ENCODE data around the gene RPL32. TPM values are rescaled to one million over a fixed set of nuclear protein-coding genes. Genes with fewer than 3 reads are reported as not detected.

RPL32 gene
- total and polyA plus RNA-seq, 4 donors = 218 to 1,124 (median 577) TPM

DNA sequence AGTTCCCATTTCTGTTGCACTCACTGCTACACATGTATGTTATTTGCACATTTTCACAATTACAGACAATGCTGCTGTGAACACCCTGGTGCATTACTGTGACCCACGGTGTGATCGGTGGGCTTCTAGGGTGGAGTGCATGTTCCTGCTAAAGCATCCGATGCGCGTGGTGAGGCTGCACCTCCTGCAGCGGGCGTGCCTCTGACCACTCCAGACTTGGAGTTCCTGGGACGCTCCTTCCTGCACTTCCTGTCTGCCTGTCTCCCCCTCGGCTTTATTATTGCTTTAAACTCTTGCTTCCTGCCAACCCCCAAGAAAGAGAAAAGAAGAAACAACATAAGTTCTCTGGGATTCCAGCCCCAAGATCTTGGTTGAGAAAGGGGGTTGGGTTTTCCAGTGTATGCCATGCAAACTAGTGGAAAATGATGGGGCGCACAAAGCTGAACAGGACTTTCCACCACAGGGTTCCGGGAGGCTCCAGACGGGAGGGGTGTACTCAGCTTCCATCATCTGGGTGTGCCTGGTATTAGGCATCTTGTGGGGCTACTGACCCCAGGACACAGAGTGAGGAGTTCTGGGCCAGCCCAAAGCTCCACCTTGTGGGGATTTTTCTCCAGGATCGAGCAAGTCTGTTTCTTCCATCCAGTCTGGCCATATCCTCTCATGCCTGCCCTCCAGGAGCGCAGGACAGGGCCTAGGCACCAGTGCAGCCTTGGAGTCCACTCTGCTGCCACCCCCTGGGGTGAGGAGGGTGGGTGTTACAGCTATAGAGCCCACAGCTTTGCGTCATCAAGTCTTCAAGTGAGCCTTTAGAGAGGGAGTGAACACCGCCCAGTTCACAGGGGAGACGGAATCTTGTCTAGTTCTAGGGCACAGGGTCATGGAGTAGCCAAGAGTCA lies 11.2 kb downstream of the RPL32 start (continued):
- TF ChIP-seq RXRA (IDR thresholded peaks at IDR 0.05) = no peak

- Histone ChIP-seq H3K9ac (ENCODE audit: low read depth in 1 of 2, low read length in 2 of 2) (no peak overlapping the region), H3K27ac (ENCODE audit: low read depth in 1 of 2, low read length in 2 of 2) (no peak overlapping the region), H3K36me3 (ENCODE audit: control insufficient read depth in 4 of 4, insufficient read depth in 3 of 4, low read depth in 1 of 4, low read length in 3 of 4) (peaks cover 4 to 32% (median 23%) of the 10 kb centered on the region in 4 donors), H3K27me3 (ENCODE audit: control insufficient read depth in 4 of 4, insufficient read depth in 4 of 4, low read length in 3 of 4) (no peaks in the 10 kb centered on the region), H3K9me3 (ENCODE audit: control insufficient read depth in 4 of 4, low read length in 3 of 4) (no peaks in the 10 kb centered on the region), H3K4me3 (ENCODE audit: low read depth in 1 of 3, low read length in 3 of 3) (no peak overlapping the region), H3K4me1 (ENCODE audit: control insufficient read depth in 4 of 4, insufficient read depth in 4 of 4, low read length in 3 of 4) (no peaks in the 10 kb centered on the region)
- 94% methylated on average over 4 of the region's 4 CpGs for WGBS
- DNase-seq (ENCODE audit: low spot score) = no peak
- TF ChIP-seq HNF4G (IDR thresholded peaks at IDR 0.05) = no peak
- no peak for TF ChIP-seq MAX (IDR thresholded peaks at IDR 0.05)
- TF ChIP-seq, protein P1, sequence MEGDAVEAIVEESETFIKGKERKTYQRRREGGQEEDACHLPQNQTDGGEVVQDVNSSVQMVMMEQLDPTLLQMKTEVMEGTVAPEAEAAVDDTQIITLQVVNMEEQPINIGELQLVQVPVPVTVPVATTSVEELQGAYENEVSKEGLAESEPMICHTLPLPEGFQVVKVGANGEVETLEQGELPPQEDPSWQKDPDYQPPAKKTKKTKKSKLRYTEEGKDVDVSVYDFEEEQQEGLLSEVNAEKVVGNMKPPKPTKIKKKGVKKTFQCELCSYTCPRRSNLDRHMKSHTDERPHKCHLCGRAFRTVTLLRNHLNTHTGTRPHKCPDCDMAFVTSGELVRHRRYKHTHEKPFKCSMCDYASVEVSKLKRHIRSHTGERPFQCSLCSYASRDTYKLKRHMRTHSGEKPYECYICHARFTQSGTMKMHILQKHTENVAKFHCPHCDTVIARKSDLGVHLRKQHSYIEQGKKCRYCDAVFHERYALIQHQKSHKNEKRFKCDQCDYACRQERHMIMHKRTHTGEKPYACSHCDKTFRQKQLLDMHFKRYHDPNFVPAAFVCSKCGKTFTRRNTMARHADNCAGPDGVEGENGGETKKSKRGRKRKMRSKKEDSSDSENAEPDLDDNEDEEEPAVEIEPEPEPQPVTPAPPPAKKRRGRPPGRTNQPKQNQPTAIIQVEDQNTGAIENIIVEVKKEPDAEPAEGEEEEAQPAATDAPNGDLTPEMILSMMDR (IDR thresholded peaks at IDR 0.05; ENCODE audit: low read depth, low read length, missing input control) = no peak
- TF ChIP-seq, protein P2, sequence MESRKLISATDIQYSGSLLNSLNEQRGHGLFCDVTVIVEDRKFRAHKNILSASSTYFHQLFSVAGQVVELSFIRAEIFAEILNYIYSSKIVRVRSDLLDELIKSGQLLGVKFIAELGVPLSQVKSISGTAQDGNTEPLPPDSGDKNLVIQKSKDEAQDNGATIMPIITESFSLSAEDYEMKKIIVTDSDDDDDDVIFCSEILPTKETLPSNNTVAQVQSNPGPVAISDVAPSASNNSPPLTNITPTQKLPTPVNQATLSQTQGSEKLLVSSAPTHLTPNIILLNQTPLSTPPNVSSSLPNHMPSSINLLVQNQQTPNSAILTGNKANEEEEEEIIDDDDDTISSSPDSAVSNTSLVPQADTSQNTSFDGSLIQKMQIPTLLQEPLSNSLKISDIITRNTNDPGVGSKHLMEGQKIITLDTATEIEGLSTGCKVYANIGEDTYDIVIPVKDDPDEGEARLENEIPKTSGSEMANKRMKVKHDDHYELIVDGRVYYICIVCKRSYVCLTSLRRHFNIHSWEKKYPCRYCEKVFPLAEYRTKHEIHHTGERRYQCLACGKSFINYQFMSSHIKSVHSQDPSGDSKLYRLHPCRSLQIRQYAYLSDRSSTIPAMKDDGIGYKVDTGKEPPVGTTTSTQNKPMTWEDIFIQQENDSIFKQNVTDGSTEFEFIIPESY (IDR thresholded peaks at IDR 0.05) = no peak
- no peak for TF ChIP-seq RAD21 (IDR thresholded peaks at IDR 0.05)
- TF ChIP-seq JUND (IDR thresholded peaks at IDR 0.05) = no peak
- no peak for TF ChIP-seq HNF4A (conservative IDR thresholded peaks at IDR 0.05)
- TF ChIP-seq YY1 (IDR thresholded peaks at IDR 0.05) = no peak
- no peak for TF ChIP-seq RXRA (IDR thresholded peaks at IDR 0.05)
- no peak for TF ChIP-seq GABPA (IDR thresholded peaks at IDR 0.05 in 1 of 2, conservative IDR thresholded peaks at IDR 0.05 in 1 of 2)
Observed at GRCh38 chr3:12829404-12829803, 12.0 kb downstream of the RPL32 start.

DNA sequence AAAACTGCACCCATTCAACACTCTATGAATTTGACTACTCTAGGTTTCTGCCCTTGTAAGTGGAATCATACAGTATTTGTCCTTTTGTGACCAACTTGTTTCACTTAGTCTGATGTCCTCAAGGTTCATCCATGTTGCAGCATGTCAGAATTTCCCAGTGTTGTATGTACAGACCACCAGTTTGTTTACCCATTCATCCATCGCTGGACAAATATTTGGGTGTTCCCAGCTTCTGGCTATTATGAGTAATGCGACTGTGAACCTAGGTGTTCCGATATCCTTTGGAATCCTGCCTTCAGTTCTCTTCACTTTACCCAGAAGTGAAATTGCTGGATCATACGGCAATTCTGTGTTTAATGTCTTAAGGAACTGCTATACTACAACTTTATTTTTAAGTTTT lies 12.6 kb downstream of the RPL32 start:
- Histone ChIP-seq H3K36me3 (ENCODE audit: control insufficient read depth in 4 of 4, insufficient read depth in 3 of 4, low read depth in 1 of 4, low read length in 3 of 4) (peaks cover 1 to 25% (median 17%) of the 10 kb centered on the region in 4 donors), H3K9ac (ENCODE audit: low read depth in 1 of 2, low read length in 2 of 2) (no peak overlapping the region), H3K4me3 (ENCODE audit: low read depth in 1 of 3, low read length in 3 of 3) (no peak overlapping the region), H3K27ac (ENCODE audit: low read depth in 1 of 2, low read length in 2 of 2) (no peak overlapping the region), H3K4me1 (ENCODE audit: control insufficient read depth in 4 of 4, insufficient read depth in 4 of 4, low read length in 3 of 4) (no peaks in the 10 kb centered on the region), H3K27me3 (ENCODE audit: control insufficient read depth in 4 of 4, insufficient read depth in 4 of 4, low read length in 3 of 4) (no peaks in the 10 kb centered on the region), H3K9me3 (ENCODE audit: control insufficient read depth in 4 of 4, low read length in 3 of 4) (no peaks in the 10 kb centered on the region)
- 74% methylated on average over 4 of the region's 4 CpGs for WGBS
- DNase-seq (ENCODE audit: low spot score) = no peak
- TF ChIP-seq JUND (IDR thresholded peaks at IDR 0.05) = no peak
- TF ChIP-seq MAX (IDR thresholded peaks at IDR 0.05) = no peak
- TF ChIP-seq HNF4G (IDR thresholded peaks at IDR 0.05) = no peak
- TF ChIP-seq YY1 (IDR thresholded peaks at IDR 0.05) = no peak
- TF ChIP-seq FOXA2 (IDR thresholded peaks at IDR 0.05) = no peak
- no peak for TF ChIP-seq REST (IDR thresholded peaks at IDR 0.05)
- no peak for TF ChIP-seq ATF3 (IDR thresholded peaks at IDR 0.05)
- no peak for TF ChIP-seq HNF4A (conservative IDR thresholded peaks at IDR 0.05)
- TF ChIP-seq GABPA (IDR thresholded peaks at IDR 0.05 in 1 of 2, conservative IDR thresholded peaks at IDR 0.05 in 1 of 2) = no peak
- TF ChIP-seq, protein P2 (IDR thresholded peaks at IDR 0.05) = no peak
- no peak for TF ChIP-seq FOXA1 (IDR thresholded peaks at IDR 0.05)
- TF ChIP-seq, protein P1 (IDR thresholded peaks at IDR 0.05; ENCODE audit: low read depth, low read length, missing input control) = no peak
